HG03469 (cell line): ENCODE measurements around the gene ZNF431.
"Not testable (repeated sequence)": the region's sequence is repeated elsewhere in the genome, so short reads cannot be mapped to it uniquely, and the experiment has no call there.

Experiments used
- ATAC-seq: cut with Tn5 transposase; IDR thresholded peaks from one replicate; pipeline ENCODE4 v1.9.1; 2021; ENCODE audit warnings: mild to moderate bottlenecking, moderate library complexity, moderate number of reproducible peaks; ENCODE audit not compliant: unreplicated experiment

ZNF431 gene

GRCh38 chr19:21143428-21143827 lies 1.6 kb downstream of the ZNF431 start:
- ATAC-seq, result no peak

GRCh38 chr19:21143854-21144253 lies 2.0 kb downstream of the ZNF431 start:
- no peak for ATAC-seq

- no peak for ATAC-seq
These were observed 5.7 kb downstream of the ZNF431 start for GRCh38 chr19:21147540-21147939.

GRCh38 chr19:21148681-21149080 lies 6.8 kb downstream of the ZNF431 start:
- ATAC-seq, result no peak

- ATAC-seq, result no peak
These were observed 8.0 kb downstream of the ZNF431 start for GRCh38 chr19:21149877-21150276.

DNA sequence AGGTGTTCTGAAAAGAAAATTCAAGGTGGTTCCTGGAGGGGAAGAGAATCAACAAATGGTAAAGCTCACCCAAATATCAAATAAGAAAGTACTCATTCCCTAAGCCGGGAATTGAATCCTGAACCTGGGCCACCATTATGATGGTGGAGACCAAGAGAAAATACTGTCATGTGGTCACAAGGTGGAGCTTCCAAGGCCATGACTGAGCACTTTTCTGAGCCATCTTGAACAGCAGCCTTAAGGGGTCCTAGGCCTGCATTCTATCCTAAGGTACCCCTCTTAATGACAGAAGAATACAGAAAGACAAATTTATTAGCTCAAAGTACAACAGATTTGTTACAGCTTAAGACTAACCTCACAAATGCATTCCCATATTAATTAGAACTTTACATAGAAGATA lies 9.6 kb downstream of the ZNF431 start:
- no peak for ATAC-seq

DNA sequence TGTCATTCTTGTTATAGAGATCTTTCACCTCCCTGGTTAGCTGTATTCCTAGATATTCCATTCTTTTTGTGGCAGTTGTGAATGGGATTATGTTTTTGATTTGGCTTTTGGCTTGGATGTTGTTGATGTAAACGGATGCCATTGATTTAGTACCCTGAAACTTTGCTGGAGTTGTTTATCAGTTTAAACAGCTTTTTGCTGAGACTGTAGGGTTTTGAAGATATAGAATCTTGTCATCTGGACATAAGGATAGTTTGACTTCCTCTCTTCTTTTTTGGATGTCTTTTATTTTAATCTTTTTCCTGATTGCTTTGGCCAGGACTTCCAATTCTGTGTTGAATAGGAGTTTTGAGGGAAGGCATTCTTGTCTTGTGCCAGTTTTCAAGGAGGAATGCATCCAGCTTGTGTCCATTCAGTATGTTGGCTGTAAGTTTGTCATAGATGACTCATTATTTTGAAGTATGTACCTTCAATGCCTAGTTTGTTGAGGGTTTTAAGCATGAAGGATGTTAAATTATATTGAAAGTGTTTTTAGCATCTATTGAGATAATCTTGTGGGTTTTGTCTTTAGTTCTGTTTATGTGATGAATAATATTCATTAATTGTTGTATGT lies 16.8 kb downstream of the ZNF431 start:
- no peak for ATAC-seq

GRCh38 chr19:21164541-21164940 lies 22.7 kb downstream of the ZNF431 start:
- ATAC-seq, result no peak

- no peak for ATAC-seq
These were observed 24.6 kb downstream of the ZNF431 start for GRCh38 chr19:21166436-21166835.

- no peak for ATAC-seq
These were observed 55.9 kb downstream of the ZNF431 start for GRCh38 chr19:21197590-21198295.

DNA sequence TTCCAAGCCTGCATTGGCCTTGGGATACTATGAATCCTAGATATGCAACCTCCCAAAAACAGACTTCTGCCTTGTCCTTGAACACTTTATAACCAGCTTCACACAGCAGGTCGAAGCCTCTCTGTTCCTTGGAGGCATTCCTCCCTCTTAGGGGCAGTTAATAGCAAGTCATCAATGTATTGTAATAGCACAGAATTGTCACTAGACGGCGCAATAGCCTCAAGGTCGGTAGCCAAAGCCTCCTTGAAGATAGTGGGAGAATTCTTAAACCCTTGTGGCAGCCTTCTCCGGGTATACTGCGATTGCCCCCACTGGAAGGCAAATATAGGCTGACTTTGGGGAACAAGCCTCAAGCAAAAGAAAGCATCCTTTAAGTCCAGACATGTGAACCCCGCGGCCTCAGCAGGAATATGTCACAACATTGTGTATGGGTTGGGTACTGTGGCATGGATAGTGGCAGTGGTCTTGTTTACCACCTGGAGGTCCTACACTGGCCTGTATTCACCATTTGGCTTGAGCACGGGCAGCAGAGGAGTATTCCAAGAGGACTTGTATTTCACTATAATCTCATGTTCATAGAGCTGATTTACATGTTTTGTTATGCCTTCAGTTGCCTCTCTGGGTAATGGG lies 61.1 kb downstream of the ZNF431 start:
- ATAC-seq, result no peak

DNA sequence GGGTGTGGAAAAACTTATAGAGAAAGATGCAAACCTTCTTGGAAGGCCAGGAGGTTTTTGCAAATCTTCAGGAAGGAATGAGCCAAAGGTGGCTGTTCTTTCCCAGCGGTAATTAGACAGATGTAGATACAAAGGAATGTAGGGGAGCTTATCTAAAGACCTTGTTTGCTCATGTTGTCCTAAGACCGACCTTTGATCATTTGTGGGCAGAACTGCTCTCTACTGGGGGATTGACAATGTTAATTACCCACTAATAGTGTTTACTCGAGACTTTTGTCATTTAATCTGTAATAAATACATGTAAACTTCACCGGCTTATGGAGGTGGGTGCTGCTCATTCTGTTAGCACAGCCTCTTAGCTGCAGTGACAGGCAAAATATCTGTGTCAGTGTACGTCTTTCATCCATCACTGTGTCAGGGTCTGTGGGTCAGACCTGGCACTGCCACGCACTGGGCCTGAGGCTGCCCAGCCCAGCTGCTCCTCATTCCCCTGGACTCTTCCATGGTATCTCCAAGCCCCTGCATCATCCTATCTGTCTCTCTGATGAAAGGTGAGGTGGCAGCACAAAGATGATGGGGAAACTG lies 68.3 kb downstream of the ZNF431 start:
- no peak for ATAC-seq

DNA sequence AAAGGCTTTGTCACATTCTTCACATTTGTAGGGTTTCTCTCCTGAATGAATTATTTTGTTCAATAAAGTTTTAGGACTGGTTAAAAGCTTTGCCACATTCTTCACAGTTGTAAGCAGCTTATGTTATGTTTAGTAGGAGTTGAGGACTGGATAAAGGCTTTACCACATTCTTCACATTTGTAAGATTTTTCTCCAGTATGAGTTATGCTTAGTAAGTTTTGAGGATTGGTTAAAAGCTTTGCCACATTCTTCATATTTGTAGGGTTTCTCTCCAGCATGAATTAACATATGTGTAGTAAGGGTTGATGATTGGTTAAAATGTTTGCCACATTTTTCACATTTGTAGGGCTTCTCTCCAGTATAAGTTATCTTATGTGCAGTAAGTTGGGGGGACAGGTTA lies 79.9 kb downstream of the ZNF431 start:
- no peak for ATAC-seq

DNA sequence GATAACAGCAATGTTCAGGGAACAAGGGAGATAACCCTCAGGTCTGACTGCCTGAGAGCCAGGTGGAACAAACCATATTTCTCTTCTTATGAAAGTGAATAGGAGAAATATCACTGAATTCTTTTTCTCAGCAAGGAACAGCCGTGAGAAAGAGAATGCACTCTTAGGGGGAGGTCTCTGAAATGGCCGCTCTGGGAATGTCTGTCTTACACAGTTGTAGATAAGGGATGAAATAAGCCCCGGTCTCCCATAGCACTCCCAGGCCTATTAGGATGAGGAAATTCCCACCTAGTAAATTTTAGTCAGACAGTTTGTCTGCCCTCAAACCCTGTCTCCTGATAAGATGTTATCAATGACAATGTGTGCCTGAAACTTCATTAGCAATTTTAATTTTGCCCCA lies 88.1 kb downstream of the ZNF431 start:
- not testable (repeated sequence) for ATAC-seq

DNA sequence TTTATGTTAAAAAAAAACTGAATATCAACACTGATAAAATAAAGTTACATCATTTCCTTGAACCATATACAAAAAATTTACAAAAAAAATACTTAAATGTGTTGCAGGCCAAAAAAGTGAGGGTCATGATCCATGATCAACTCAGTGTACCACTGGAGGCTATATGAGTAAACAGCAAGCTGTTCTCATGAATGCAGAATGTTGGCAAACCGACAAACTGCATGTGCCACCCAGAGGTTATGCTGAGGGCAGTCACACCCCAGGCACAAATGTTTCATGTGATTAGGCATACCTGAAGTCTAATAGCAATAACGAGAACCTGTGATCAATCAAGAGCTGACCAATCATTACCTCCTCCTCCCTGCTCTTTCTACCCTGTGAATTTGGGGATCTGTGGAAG lies 91.9 kb downstream of the ZNF431 start:
- no peak for ATAC-seq

- not testable (repeated sequence) for ATAC-seq
These were observed 94.9 kb downstream of the ZNF431 start for GRCh38 chr19:21236751-21237150.

DNA sequence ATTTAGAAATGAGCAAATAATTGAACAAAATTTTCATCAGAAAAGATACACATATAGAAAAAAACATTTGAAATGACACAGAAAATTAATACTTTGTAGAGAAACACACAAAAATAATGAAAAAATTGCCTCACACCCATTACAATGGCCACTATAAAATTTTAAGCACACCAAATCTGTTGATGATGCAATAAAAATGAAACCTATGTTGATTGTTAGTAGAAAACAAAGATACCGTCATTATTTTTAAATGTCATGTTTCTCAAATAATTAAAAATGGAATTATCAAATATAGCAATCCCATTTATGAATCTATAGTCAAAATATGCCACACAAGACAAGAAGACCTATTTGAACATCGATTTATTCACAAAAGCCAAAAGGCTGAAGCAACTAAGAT lies 96.8 kb downstream of the ZNF431 start:
- no peak for ATAC-seq
